T-helper 1 cell treated with Interleukin-12 subunit alpha and Interleukin-12 subunit beta and Interleukin-4 antibody, amounts not matched to agents 30 μg/mL and 1 μg/mL, for 36 hours (primary cell): ENCODE data around the gene NPIPA7.
"Not testable (repeated sequence)": the region's sequence is repeated elsewhere in the genome, so short reads cannot be mapped to it uniquely, and the experiment has no call there.

Source experiments
- H3K27ac Mint-ChIP-seq: one replicate; pipeline ENCODE4 v1.8.0; 2021; ENCODE audit warnings: mild to moderate bottlenecking, mixed read lengths
- H3K27me3 Mint-ChIP-seq: one replicate; pipeline ENCODE4 v1.8.0; 2021; ENCODE audit warnings: low read depth, mixed read lengths
- H3K36me3 Mint-ChIP-seq: one replicate; pipeline ENCODE4 v1.8.0; 2021; ENCODE audit warnings: low read depth, mixed read lengths
- H3K4me1 Mint-ChIP-seq: one replicate; pipeline ENCODE4 v1.8.0; 2021; ENCODE audit warnings: low read depth, mixed read lengths
- H3K4me3 Mint-ChIP-seq: one replicate; pipeline ENCODE4 v1.8.0; 2021; ENCODE audit warnings: mild to moderate bottlenecking, moderate library complexity, mixed read lengths
- H3K9me3 Mint-ChIP-seq: one replicate; pipeline ENCODE4 v1.8.0; 2021; ENCODE audit warnings: mixed read lengths

Gene NPIPA7

DNA sequence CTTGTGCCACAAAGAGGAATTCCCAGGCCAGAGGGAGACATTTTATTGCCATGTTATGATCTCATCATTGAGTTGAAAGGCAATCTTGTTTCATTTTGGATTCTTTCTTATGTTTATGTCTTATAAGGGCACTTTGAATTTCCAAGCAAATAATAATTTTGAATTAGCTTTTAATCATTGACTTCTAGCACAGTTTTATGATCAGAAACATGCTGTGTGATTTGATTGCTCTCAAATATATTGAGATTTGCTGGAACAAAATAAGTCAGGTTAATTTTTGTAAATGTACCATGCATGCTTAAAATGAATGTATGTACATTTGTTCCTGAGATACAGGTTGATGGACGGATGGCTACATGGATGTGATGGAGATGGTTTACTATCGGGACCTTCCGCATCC is at the start of gene NPIPA7:
TSS of gene NPIPA7 (plus strand) at position 301 of the 400 bp plus-strand sequence. CDS start 105 bp downstream, outside the sequence.
- not testable (repeated sequence) for H3K4me3 Mint-ChIP-seq, H3K27ac Mint-ChIP-seq, H3K36me3 Mint-ChIP-seq, H3K9me3 Mint-ChIP-seq, H3K27me3 Mint-ChIP-seq, H3K4me1 Mint-ChIP-seq

DNA sequence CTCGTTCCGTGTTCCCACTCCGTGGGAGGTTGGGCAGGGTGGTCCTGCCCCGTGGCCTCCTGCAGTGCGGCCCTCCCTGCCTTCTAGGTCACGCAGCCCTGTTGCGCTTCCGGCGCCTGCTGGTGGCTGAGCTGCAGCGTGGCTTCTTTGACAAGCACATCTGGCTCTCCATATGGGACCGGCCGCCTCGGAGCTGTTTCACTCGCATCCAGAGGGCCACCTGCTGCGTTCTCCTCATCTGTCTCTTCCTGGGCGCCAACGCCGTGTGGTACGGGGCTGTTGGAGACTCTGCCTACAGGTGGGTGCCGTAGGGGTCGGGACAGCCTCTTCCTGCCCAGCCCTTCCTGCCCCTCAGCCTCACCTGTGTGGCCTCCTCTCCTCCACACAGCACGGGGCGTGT is 47.5 kb upstream of the NPIPA7 start:
- not testable (repeated sequence) for H3K27me3 Mint-ChIP-seq, H3K9me3 Mint-ChIP-seq, H3K4me1 Mint-ChIP-seq, H3K27ac Mint-ChIP-seq, H3K36me3 Mint-ChIP-seq, H3K4me3 Mint-ChIP-seq

DNA sequence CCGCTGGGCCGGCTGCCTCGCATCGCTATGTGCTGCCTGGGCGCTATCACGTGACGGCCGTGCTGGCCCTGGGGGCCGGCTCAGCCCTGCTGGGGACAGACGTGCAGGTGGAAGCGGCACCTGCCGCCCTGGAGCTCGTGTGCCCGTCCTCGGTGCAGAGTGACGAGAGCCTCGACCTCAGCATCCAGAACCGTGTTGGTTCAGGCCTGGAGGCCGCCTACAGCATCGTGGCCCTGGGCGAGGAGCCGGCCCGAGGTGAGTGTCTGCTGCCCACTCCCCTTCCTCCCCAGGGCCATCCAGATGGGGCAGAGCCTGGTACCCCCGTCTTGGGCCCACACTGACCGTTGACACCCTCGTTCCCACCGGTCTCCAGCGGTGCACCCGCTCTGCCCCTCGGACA is 21.4 kb upstream of the NPIPA7 start:
- not testable (repeated sequence) for H3K4me1 Mint-ChIP-seq, H3K36me3 Mint-ChIP-seq, H3K9me3 Mint-ChIP-seq, H3K27me3 Mint-ChIP-seq, H3K4me3 Mint-ChIP-seq, H3K27ac Mint-ChIP-seq

DNA sequence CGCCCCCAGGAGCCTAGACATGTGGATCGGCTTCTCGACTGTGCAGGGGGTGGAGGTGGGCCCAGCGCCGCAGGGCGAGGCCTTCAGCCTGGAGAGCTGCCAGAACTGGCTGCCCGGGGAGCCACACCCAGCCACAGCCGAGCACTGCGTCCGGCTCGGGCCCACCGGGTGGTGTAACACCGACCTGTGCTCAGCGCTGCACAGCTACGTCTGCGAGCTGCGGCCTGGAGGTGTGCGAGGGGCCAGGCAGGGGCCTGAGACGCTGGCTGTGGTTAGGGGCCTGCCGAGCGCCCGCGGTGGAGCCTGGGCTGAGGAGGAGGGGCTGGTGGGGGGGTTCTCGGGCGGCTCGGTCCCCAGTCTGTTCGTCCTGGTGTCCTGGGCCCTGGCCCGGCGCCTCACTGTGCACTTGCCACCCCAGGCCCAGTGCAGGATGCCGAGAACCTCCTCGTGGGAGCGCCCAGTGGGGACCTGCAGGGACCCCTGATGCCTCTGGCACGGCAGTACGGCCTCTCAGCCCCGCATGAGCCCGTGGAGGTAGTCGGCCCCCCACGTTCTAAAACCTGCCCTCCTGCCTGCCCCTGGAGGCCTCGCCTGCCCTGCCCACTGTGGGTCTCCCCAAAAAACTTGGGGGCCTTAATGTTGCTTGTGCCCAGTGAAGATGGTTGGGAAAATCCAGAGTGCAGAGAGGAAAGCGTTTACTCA is 20.2 kb upstream of the NPIPA7 start:
- H3K27ac Mint-ChIP-seq, H3K4me3 Mint-ChIP-seq, H3K9me3 Mint-ChIP-seq, H3K4me1 Mint-ChIP-seq, H3K27me3 Mint-ChIP-seq, H3K36me3 Mint-ChIP-seq: not testable (repeated sequence)

DNA sequence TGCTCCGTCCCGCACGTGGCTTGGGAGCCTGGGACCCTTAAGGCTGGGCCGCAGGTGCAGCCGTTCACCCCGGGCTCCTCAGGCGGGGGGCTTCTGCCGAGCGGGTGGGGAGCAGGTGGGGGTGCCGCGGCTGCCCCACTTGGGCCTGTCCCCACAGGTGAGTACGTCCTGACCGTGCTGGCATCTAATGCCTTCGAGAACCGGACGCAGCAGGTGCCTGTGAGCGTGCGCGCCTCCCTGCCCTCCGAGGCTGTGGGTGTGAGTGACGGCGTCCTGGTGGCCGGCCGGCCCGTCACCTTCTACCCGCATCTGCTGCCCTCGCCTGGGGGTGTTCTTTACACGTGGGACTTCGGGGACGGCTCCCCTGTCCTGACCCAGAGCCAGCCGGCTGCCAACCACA is 15.3 kb upstream of the NPIPA7 start:
- H3K4me3 Mint-ChIP-seq, H3K9me3 Mint-ChIP-seq, H3K36me3 Mint-ChIP-seq, H3K4me1 Mint-ChIP-seq, H3K27ac Mint-ChIP-seq, H3K27me3 Mint-ChIP-seq: not testable (repeated sequence)

DNA sequence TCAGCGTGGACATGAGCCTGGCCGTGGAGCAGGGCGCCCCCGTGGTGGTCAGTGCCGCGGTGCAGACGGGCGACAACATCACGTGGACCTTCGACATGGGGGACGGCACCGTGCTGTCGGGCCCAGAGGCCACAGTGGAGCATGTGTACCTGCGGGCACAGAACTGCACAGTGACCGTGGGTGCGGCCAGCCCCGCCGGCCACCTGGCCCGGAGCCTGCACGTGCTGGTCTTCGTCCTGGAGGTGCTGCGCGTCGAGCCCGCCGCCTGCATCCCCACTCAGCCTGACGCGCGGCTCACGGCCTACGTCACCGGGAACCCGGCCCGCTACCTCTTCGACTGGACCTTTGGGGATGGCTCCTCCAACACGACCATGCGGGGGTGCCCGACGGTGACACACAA is 14.8 kb upstream of the NPIPA7 start:
- H3K27me3 Mint-ChIP-seq, H3K4me1 Mint-ChIP-seq, H3K27ac Mint-ChIP-seq, H3K9me3 Mint-ChIP-seq, H3K4me3 Mint-ChIP-seq, H3K36me3 Mint-ChIP-seq: not testable (repeated sequence)

DNA sequence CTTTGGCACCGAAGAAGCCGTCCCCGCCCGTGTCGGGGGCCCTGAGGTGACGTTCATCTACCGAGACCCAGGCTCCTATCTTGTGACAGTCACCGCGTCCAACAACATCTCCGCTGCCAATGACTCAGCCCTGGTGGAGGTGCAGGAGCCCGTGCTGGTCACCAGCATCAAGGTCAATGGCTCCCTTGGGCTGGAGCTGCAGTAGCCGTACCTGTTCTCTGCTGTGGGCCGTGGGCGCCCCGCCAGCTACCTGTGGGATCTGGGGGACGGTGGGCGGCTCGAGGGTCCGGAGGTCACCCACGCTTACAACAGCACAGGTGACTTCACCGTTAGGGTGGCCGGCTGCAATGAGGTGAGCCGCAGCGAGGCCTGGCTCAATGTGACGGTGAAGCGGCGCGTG is 14.2 kb upstream of the NPIPA7 start:
- not testable (repeated sequence) for H3K36me3 Mint-ChIP-seq, H3K27ac Mint-ChIP-seq, H3K4me1 Mint-ChIP-seq, H3K9me3 Mint-ChIP-seq, H3K27me3 Mint-ChIP-seq, H3K4me3 Mint-ChIP-seq

DNA sequence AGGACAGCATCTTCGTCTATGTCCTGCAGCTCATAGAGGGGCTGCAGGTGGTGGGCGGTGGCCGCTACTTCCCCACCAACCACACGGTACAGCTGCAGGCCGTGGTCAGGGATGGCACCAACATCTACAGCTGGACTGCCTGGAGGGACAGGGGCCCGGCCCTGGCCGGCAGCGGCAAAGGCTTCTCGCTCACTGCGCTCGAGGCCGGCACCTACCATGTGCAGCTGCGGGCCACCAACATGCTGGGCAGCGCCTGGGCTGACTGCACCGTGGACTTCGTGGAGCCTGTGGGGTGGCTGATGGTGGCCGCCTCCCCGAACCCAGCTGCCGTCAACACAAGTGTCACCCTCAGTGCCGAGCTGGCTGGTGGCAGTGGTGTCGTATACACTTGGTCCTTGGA is 13.6 kb upstream of the NPIPA7 start:
- not testable (repeated sequence) for H3K4me1 Mint-ChIP-seq, H3K27ac Mint-ChIP-seq, H3K4me3 Mint-ChIP-seq, H3K9me3 Mint-ChIP-seq, H3K27me3 Mint-ChIP-seq, H3K36me3 Mint-ChIP-seq

DNA sequence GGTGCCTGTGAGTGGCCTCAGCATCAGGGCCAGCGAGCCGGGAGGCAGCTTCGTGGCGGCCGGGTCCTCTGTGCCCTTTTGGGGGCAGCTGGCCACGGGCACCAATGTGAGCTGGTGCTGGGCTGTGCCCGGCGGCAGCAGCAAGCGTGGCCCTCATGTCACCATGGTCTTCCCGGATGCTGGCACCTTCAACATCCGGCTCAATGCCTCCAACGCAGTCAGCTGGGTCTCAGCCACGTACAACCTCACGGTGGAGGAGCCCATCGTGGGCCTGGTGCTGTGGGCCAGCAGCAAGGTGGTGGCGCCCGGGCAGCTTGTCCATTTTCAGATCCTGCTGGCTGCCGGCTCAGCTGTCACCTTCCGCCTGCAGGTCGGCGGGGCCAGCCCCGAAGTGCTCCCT is 13.1 kb upstream of the NPIPA7 start:
- H3K36me3 Mint-ChIP-seq, H3K4me1 Mint-ChIP-seq, H3K4me3 Mint-ChIP-seq, H3K27me3 Mint-ChIP-seq, H3K27ac Mint-ChIP-seq, H3K9me3 Mint-ChIP-seq: not testable (repeated sequence)

DNA sequence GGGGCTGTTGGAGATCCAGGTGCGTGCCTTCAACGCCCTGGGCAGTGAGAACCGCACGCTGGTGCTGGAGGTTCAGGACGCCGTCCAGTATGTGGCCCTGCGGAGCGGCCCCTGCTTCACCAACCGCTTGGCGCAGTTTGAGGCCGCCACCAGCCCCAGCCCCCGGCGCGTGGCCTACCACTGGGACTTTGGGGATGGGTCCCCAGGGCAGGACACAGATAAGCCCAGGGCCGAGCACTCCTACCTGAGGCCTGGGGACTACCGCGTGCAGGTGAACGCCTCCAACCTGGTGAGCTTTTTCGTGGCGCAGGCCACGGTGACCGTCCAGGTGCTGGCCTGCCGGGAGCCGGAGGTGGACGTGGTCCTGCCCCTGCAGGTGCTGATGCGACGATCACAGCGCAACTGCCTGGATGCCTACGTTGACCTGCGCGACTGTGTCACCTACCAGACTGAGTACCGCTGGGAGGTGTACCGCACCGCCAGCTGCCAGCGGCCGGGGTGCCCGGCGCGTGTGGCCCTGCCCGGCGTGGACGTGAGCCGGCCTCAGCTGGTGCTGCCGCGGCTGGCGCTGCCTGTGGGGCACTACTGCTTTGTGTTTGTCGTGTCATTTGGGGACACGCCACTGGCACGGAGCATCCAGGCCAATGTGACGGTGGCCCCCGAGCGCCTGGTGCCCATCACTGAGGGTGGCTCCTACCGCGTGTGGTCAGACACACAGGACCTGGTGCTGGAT is 12.2 kb upstream of the NPIPA7 start:
- not testable (repeated sequence) for H3K4me3 Mint-ChIP-seq, H3K4me1 Mint-ChIP-seq, H3K9me3 Mint-ChIP-seq, H3K27ac Mint-ChIP-seq, H3K27me3 Mint-ChIP-seq, H3K36me3 Mint-ChIP-seq

DNA sequence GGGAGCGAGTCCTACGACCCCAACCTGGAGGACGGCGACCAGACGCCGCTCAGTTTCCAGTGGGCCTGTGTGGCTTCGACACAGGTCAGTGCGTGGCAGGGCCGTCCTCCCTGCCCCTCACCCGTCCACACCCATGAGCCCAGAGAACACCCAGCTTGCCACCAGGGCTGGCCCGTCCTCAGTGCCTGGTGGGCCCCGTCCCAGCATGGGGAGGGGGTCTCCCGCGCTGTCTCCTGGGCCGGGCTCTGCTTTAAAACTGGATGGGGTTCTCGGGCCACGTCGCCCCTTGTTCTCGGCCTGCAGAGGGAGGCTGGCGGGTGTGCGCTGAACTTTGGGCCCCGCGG is 11.7 kb upstream of the NPIPA7 start:
- not testable (repeated sequence) for H3K9me3 Mint-ChIP-seq

DNA sequence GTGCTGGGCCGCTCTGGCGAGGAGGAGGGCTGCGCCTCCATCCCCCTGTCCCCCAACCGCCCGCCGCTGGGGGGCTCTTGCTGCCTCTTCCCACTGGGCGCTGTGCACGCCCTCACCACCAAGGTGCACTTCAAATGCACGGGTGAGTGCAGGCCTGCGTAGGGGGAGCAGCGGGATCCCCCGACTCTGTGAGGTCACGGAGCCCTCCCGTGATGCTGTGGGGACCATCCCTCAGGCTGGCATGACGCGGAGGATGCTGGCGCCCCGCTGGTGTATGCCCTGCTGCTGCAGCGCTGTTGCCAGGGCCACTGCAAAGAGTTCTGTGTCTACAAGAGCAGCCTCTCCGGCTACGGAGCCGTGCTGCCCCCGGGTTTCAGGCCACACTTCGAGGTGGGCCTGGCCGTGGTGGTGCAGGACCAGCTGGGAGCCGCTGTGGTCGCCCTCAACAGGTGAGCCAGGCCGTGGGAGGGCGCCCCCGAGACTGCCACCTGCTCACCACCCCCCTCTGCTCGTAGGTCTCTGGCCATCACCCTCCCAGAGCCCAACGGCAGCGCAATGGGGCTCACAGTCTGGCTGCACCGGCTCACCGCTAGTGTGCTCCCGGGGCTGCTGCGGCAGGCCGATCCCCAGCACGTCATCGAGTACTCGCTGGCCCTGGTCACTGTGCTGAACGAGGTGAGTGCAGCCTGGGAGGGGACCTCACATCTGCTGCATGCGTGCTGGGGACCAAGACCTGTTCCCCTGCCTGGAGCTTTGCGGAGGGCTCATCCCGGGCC is 9.7 kb upstream of the NPIPA7 start:
- not testable (repeated sequence) for H3K27ac Mint-ChIP-seq, H3K9me3 Mint-ChIP-seq, H3K4me3 Mint-ChIP-seq, H3K27me3 Mint-ChIP-seq, H3K36me3 Mint-ChIP-seq, H3K4me1 Mint-ChIP-seq

More for the DNA sequence above, 11.7 kb upstream of the NPIPA7 start:
- not testable (repeated sequence) for H3K4me1 Mint-ChIP-seq, H3K27me3 Mint-ChIP-seq, H3K27ac Mint-ChIP-seq, H3K4me3 Mint-ChIP-seq, H3K36me3 Mint-ChIP-seq

DNA sequence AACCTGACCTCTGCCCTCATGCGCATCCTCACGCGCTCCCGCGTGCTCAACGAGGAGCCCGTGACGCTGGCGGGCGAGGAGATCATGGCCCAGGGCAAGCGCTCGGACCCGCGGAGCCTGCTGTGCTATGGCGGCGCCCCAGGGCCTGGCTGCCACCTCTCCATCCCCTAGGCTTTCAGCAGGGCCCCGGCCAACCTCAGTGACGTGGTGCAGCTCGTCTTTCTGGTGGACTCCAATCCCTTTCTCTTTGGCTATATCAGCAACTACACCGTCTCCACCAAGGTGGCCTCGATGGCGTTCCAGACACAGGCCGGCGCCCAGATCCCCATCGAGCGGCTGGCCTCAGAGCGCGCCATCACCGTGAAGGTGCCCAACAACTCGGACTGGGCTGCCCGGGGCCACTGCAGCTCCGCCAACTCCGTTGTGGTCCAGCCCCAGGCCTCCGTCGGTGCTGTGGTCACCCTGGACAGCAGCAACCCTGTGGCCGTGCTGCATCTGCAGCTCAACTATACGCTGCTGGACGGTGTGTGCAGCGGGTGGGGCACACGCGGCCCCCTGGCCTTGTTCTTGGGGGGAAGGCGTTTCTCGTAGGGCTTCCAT is 7.7 kb upstream of the NPIPA7 start:
- H3K27me3 Mint-ChIP-seq, H3K4me3 Mint-ChIP-seq, H3K36me3 Mint-ChIP-seq, H3K4me1 Mint-ChIP-seq, H3K27ac Mint-ChIP-seq, H3K9me3 Mint-ChIP-seq: not testable (repeated sequence)

DNA sequence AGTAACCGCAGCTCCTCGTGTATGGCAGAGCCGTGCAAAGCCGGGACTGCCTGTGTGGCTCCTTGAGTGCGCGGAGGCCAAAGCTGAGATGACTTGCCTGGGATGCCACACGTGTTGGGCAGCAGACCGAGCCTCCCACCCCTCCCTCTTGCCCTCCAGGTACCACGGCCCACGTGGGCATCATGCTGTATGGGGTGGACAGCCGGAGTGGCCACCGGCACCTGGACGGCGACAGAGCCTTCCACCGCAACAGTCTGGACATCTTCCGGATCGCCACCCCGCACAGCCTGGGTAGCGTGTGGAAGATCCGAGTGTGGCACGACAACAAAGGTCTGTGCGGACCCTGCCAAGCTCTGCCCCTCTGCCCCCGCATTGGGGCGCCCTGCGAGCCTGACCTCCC is 4.7 kb upstream of the NPIPA7 start:
- not testable (repeated sequence) for H3K9me3 Mint-ChIP-seq, H3K27me3 Mint-ChIP-seq, H3K4me3 Mint-ChIP-seq, H3K27ac Mint-ChIP-seq, H3K4me1 Mint-ChIP-seq, H3K36me3 Mint-ChIP-seq

DNA sequence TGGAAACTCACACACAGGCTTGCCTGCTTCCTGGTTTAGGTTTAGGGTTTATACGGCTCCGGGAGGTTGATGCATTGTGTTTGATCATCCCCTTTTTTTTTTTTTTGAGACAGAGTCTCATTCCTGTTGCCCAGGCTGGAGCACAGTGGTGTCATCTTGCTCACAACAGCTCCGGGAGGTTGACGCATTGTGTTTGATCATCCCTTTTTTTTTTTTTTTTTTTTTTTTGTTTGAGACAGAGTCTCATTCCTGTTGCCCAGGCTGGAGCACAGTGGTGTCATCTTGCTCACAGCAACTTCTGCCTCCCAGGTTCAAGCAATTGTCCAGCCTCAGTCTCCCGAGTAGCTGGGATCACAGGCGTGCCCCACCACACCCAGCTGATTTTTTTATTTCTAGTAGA is 20.7 kb downstream of the NPIPA7 start:
- not testable (repeated sequence) for H3K4me3 Mint-ChIP-seq, H3K27me3 Mint-ChIP-seq, H3K36me3 Mint-ChIP-seq, H3K9me3 Mint-ChIP-seq, H3K27ac Mint-ChIP-seq, H3K4me1 Mint-ChIP-seq
